Inferior parietal cortex (tissue), 1 donor: ENCODE results near the gene PFKFB2.

Experiments
- DNase-seq: peaks from one replicate; pipeline ENCODE4 v3.0.0-alpha.2; 2016; ENCODE audit errors: extremely low spot score

PFKFB2 gene

DNA sequence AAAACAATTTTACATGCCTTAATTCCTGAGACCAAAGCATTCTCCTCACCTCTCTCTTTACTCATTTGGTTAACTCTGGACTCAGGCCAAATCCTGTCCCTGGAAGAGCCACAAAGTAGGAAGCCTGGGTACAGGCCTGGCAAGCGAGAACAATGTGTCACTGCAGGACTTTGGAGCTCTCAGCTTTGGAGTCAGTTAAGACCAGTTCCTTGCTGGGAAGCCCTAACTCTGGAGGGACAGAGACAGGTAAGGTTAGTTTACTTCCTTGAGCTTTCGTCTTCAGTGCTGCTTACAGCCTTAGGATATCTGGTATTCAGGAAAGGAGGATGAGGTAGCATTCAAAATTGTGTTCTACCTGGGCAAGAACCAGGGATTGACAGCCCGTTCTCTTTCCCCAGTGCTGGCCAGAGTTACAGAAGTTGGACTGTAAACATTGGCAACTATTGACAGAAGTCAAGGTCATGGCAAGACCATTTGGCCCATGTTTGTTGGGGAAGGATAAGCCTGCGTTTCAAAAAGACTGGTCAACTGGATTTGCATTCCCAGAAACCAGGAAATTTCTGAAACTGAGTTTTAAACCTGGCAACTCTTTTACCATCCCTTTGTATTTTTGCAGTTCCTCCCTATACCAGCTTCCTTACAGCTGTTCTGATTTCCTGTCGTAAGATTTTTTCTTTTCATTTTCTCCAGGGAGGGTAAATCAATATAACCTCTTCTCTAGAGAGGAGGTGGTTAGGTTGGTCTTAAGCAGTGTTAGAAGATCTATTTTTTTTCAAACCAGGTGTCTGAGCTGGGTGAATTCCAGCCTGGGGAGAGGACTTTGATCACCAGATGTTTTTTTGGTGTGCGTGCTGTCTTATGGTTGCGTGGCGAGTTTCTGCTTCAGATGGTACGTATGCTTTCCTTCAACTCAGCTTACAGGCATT lies 35.9 kb downstream of the PFKFB2 start, which contains the start of gene C4BPB:
Gene C4BPB (plus strand): TSS at position 160 of the 926 bp plus-strand sequence. CDS start 672 bp downstream, at position 832.
- DNase-seq: no peak

DNA sequence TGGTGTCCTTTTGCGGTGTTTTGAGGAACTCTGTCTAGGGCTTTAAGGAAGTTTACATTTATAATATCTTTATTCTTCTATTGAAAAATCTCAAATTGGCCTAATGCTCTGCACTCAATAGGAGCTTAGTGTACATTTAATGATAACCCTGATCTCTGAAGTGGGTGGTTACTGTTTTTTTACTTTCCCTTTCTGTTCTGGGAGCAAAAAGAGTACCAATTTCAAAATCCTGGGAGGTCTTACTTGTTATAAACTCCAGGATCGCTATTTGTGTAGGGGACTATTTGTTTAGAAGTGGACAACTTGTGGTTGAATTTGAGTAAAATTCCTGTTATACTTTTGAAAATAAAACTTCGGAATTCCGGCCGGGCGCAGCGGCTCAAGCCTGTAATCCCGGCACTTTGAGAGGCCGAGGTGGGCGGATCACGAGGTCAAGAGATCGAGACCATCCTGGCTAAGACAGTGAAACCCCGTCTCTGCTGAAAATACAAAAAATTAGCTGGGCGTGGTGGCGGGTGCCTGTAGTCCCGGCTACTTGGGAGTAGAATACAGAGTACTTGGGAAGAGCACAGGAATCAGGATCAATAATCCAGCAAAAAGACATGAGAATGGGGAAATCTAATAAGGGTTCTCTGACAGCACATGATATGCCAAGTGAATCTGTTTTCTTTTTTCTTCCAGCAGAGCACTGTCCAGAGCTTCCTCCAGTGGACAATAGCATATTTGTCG lies 36.7 kb downstream of the PFKFB2 start:
- DNase-seq: no peak

DNA sequence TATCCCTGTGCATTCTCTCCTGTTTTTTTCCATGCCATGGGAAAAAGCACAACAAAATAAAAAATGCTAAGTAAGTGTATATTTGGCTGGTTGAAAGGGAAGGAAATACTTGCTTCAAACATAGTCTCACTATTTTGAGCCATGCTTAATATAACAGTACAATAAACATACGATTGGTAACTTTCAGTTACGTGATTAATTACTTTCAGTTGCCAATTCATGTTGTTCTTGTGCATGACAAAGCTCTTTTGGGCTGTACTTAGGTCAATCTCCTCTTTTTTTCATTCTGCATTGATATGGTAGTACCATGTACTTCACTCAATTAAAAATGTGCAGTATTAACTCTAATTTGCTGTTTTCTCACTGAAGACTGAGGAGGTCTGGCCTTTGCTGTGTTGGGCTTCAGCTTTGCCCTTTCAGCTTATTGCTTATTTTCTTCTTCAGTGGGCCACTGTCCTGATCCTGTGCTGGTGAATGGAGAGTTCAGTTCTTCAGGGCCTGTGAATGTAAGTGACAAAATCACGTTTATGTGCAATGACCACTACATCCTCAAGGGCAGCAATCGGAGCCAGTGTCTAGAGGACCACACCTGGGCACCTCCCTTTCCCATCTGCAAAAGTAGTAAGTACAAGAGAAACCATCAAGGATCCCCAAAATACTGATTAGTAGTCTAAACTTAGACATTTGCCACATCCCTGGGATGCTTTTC lies 38.3 kb downstream of the PFKFB2 start:
- DNase-seq: no peak

DNA sequence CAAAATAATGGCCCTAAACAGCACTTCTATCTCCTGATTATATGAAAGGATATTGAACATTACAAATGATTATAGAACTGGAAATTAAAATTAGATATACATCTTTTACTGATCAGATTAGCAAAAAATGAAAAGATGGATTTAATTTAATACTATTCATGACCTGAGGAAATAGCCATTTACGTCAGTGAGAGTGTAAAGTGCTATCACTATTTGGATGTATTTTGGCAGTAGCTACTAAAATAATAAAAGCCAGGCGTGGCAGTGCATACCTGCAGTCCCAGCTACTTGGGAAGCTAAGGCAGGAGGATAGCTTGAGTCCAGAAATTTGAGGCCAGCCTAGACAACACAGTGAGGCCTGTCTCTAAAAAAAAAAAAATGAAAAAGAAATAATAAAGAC lies 40.9 kb downstream of the PFKFB2 start:
- no peak for DNase-seq

DNA sequence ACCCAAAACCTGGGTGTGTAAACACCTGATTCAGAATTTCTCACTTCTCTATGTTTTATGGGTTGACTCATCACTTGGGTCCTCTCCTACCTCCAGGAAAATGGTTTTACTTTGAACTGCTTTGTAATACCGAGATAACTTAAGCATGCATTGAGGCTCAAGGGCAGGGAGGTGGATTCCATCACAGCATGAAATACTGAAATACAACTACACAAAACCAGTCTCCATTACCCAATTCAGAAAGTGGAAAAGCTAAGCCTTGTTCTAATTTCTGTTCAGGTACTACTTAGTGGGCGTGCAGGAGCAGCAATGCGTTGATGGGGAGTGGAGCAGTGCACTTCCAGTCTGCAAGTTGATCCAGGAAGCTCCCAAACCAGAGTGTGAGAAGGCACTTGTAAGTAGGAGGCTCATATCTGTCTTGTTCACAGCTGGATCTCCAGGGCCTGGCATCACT lies 44.8 kb downstream of the PFKFB2 start:
- no peak for DNase-seq

DNA sequence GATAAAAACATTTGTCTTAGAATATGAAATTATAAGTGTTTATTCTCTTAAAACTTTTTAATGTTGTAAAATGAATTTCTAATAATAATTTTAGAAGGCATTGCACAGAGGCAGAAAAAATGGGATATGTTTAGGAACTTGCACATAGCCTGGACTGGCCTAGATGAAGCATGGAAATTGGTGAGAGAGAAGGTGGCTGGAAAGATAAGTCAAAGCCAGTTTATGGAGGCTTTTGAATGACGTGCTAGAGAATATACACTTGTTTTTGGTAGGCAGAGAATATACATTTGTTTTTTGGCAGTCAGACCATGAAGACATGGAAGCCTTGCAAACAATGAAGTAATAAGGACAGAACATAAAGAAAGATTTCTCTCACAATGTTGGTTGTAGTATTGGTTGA lies 48.6 kb downstream of the PFKFB2 start:
- no peak for DNase-seq

DNA sequence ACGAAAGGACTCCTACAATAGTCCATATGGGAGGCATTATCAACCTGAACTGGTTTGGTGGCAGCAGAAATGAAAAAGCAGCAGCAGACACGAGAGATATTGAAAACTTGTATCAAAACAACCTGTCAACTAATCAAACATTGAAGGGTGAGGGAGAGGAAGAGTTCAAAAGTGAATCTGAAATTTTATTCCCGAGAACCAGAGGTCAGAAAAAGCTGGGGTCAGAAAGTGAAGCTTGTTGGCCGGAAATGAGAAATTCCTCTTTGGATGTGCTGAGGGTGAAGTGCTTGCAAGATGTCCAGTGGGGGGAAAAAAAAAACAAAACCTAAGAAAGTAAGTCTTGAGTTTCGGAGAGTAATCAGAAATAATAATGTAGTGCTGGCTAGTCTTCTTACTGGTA lies 49.1 kb downstream of the PFKFB2 start:
- no peak for DNase-seq

DNA sequence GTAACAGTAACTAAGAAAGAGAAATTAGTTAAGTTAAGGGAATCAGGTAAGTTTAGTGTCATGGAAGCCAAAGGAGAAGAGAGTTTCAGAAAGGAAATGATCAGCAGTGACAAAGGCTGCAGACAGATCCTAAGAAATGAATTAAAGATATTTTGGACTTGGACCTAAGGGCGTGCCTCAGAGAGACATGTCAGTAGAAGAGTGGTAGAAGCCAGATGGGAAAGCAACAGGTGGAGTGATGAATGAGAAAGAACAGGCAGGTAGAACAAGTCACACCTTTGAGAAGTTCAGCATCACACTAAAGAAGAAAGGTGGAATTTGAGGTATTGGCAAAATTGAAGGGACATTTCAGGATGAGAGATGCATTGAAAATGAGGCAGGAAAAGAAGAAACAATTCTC lies 49.6 kb downstream of the PFKFB2 start:
- DNase-seq: no peak

DNA sequence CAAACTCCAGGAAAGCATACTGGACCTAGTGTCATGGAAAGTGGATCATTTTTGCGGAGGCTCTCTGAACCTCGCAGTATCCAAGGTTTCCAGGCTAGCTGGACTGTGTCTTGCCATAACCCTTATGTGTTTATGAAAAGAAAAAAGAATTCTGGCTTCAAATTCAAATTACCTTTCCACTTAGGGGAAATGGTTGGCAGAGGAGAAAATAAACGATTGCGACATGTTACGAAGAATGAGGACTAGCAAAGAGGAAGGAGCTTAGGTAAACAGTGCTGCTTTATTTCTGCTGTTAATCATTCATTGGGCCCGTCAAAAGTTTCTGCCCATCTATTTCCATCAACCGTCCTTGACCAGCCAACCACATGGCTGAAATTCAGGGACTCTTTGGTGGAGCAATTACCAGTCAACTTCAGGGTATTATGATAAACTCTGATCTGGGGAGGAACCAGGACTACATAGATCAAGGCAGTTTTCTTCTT lies 50.9 kb downstream of the PFKFB2 start, which contains the start of gene C4BPA:
Gene C4BPA (plus strand): TSS at position 342 of the 482 bp plus-strand sequence. CDS start 8,793 bp downstream, outside the sequence.
- no peak for DNase-seq

DNA sequence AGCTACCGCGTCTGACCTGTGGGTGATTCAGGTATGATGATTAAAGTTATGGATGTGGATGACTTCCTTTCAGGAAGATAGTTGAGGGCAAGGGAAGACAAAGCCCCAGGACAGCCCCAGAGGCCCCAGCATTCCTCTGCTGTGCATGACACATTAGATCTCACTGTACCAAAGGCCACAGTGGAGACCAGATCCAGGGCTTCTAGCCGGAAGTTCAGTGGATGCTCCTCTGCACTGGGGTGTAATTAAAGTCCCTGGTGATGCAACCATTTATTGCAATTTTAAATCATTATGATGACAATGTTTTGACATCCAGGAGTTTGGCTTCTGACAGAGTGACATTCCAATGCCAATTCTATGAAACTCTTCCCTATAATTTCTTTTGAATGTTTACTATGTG lies 55.9 kb downstream of the PFKFB2 start:
- no peak for DNase-seq

DNA sequence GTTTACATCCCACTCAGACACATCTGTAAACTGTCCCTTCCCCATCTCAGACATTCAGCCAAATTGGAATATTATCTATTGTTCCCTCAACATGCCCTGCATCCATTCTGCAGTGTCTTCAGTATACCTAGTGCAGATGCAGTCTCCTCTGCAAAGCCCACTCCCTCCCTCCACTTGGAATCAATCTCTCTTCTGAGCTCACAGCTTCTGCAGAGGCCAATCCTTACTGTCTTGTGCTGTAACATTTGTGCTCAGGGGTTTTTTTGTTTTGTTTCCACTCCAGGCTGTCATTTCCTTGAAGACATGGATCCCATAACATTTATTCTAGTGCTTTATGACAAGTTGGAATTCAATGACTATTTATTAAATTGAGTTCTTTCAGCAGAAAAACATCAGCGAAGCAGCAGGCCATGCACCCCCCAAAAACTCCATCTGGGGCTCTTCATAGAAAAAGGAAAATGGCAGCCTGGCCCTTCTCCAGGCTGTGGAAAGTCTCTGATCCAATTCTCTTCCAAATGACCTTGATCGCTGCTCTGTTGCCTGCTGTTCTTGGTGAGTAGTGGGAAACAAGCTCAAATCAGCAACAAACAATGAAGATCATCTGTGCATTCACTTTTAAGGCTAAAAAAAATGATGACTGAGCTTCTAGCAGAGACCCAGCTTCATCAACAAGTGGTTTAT lies 59.7 kb downstream of the PFKFB2 start:
- DNase-seq: no peak

DNA sequence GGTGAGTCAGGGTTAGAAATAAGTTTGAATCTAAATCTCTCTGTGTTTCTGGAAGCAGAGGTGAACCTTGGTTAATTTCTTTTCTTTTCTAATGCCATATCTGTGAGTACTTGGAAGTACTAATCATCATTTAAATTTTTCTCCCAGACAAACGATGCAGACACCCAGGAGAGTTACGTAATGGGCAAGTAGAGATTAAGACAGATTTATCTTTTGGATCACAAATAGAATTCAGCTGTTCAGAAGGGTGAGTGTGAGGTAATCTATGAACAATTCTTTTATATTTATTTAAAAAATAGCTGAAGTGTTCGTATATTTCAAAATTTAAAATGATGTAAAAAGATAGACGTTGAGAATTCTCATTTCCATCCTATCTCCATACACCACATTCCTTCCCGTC lies 62.2 kb downstream of the PFKFB2 start:
- no peak for DNase-seq

DNA sequence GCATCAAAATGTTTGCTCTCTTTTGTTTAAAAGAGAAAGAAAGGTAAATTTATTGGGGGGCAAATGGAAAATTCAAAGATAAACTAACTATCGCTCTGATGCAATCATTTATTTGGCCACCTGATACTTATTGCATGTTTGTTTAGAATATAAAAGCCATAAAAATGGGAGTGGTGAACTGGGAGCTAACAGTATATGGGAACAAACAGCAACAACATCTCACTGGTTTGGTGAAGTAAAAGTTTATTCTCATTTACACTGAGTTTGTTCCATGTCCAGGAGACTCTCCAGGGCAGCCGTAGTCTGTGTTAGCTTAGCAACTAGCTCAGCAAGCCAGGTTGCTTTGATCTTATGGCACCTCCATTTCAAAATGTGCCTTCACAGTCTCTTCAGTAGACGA lies 71.3 kb downstream of the PFKFB2 start:
- DNase-seq: no peak

DNA sequence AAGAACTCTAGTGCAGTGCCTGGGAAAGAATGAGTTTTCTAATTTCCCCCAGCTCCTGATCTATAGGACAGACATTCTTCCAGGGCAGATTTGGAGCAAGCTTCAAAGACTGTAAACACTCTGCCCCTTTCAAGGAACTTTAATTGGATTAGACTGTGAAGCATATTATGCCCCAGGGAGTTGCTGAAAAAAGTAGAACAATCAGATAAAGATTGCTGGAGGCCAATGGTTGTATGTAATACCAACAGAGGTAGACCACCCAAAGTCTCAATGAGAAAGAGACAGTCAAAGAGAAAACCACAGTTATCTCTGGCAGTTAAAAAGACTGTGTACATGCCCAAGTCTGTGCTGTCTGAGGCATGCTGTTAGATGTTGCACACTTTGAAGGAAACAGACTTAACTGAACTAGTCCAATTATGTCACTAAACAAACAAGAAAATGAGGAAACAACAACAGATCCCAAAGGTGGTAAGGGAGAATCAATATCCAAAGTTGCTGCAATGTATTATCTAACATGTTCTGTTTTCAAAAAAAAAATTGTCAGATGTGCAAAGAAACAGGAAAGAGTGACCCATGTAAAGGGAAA lies 75.4 kb downstream of the PFKFB2 start:
- no peak for DNase-seq

DNA sequence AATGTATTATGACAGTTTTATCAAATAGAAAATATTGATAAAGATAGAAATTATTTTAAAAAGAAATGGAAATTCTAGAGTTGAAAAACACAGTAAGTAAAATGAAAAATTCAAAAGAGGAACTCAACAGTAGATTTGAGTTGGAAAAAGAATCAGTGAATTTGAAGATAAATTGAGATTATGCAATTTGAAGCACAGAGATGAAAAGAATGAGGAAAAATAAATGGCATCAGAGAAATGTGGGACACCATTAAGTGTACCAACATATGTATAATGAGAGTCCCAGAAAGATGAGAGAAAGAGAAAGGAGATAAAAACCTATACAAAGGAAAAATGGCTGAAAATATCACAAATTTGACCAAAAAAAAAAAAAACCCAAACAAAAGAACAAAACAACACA lies 76.0 kb downstream of the PFKFB2 start:
- no peak for DNase-seq
